COLO668 (cell line): ENCODE results near the gene PDE7B.

Experiments
- DNase-seq: peaks from one replicate; lab custom pipeline; 2025; ENCODE audit not compliant: unreplicated experiment; lab: John Stamatoyannopoulos, UW

PDE7B gene

DNA sequence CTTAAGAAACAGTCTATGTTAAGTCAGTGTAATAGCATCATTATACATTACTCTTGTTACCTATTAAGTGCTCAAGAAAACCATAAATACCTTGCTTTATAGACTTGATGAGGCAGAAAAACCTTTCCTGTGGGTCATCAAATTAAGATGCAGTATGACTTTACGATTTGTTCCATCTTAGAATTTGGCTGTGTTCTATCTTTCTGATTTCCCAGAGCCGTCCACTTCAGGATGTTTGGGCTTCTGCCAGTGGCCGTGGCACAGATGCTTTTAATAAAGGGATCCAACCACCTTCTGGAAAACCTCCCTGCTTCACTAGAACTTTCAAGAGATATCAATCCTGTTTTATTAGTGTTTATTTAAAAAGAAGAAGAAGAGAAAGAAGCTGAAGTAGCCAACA is 71.2 kb downstream of the PDE7B start:
- DNase-seq, result no peak

DNA sequence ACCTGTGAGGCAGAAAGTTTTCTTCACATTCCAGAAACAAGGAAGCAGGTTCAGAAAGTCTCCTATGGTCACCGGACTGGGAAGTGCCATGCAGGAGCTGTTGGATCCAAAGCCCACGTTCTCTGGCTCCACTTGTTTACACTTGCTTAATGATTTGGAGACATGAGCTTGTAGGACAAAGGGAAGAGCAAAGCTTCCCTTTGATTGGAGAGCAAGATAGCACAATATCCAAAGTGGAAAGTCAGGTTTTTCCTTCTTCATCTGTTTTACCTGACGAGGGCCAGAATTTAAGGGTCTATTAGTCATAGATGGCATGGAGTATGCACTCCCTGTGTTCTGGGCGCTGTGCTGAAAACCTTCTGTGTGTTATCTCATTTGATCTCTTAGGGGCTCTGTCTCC is 81.2 kb downstream of the PDE7B start:
- DNase-seq, result no peak

DNA sequence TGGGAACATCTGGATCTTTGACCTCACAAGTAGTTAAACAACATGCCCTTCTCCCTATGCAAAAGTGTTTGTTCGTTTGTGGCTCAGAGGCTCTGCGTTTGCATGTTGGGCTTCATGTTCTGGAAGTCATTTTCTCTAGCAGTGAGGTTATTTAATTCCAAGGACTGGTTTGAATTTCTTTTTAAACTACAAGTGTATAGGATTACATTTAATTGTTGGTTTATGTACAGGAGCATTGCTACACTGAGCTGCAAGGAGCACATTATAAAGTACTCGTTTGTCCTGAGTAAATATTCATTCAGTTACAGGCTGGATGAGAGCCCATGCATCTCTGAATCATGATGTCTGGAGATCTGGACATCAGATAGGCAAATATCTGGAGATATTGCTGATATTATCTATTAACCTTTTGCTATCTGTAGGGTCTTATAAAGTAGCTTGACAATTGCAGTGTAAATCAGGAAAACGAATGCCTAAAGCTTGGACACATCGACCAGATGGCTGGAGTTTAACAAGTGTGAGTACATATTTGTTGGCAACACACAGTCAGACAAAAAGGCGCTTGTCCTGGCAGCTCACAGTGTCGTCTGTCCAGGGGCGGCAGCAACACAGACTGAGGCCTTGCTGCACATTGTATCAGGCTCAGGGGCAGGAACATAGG is 84.6 kb downstream of the PDE7B start:
- DNase-seq, result no peak

DNA sequence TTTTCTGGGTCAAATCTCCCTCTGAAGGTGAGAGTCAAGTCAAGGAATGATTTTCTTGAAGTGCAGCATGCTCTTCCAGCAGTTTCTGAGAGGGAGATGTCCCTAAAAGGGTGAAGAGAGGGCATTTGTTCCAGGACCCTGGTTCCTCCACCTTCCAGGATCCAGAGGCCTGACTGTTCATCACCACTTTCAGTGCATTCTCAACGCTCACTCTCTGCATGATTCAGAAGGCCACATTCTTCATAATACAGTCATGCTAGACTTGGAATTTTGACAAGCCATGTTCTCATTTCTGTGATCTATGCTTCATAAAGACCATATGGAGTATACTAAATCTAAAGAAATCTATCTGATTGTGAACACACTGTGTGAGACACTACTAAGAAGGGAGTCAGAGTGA is 85.1 kb downstream of the PDE7B start:
- no peak for DNase-seq

DNA sequence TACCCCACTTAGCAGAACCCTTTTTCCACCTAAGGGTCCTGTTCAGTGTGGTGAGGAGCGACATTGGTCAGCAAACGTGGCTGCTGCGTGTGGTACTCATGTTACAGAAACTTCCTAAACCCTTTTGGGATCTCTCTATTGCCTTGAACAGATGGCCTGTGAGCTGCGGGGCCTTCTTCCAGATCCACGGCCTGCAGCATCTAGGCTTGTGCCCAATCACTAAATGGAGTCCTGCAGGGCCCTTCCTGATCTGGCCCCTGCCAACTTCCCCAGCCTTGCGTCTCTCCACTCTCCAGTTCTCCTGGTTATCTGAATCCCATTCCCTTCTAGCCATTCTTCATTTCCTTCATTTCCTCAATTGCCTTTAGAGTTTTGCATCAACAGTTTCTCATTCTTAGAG is 85.6 kb downstream of the PDE7B start:
- DNase-seq, result no peak

DNA sequence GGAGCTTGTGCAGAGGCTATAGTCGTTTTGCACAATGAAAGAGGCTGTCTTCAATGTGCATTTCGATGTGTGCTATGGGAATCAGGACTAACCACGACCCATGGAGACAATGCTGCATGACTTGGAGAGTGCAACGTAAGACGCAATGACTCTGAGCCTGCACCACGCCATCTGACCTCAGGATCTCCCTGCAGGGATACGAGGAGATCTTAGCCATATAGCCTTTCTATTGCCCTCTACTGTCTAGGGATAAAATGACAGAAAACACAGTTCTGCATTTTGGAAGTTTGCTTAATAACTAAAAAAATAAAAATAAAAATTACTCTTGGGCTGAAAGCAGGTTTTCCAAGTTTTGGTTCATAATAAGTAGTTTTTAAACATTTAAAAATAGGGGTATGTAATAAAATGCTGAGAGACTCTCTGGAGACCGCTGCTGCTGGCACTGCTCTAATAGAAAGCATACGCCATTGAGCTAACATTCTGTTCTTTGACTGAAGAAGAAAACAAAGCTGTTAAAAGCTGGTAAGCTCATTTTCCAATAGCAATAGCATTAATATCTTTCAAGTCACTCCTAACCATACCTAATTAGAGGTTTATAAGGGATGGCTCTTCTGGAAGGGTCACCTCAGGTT is 87.2 kb downstream of the PDE7B start:
- DNase-seq, result no peak

DNA sequence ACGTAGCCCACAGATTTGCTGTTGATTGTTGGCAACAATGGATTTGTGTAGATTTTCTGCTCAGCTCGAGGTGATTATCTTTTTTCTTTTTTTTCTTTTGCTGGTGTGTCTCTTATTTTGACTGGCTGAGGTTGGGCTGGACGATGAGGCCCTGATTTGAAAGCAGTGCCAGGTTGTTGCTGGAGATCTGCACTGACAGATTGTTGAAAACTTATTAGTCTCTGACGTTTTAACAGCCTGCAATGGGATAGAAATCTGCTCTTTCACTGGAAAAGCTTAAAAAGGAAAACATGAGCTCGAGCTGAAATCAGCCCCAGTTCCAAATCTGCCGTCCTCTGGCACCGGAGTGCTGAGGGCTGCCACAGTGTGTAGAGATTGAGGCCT is 87.7 kb downstream of the PDE7B start:
- DNase-seq, result no peak

DNA sequence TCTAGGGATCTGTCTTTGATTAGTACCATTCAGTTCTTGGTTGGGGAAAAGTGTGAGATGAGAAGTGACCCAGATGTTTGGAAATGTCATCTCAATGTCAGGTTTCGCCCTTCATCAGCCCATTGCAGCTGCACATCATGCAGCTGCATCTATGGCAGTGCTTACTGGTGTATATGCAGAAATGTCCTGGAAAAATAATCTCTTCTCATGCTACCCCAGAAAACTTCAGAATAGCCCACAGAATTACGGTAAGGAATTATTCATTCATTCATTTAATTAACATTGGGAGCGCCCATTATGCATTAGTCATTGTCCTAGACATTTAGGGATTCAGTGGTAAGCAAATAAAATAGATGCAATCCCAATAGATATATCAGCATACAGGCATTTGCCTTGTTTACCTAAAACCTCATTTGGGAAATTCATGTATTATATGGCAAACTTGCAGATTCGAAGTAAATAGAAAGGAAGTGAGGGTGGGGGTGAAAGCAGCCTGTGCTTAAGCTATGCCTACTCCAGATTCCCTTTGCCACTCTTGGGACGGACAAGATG is 89.2 kb downstream of the PDE7B start:
- DNase-seq, result no peak

DNA sequence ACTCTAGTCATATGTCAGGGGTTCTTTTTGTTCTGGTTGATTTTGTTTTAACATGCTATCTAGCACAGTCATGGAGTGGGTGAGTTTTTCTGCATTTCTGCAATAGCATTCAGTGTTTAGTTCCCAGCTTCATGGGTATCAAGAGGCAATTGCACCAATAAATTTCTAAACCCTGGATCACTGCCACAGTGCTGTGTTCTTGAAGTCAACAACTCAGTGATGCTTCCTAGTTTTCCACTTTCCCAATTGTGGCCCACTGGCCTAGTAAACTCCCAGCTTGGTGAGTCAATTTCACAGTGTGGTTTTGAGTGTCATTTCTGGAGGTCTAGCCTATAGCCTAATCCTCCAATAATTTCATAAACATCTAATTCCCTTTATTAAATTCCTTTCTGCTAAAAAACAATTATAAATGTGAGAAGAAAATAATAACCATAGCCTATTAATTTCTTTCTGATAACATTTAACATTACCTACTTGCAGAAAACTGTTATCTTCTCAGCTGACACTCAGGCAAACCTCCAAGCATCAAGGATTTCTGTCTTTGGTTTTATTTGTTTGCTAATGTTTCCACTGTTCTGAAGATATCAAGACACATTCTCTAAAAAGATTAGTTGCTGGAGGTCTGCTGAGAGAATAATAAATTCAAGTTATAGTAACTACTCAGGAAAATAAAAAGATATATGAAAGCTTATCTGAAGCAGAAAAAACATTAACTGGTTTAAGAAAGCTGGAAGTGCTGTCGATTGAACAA is 89.9 kb downstream of the PDE7B start:
- DNase-seq, result no peak

DNA sequence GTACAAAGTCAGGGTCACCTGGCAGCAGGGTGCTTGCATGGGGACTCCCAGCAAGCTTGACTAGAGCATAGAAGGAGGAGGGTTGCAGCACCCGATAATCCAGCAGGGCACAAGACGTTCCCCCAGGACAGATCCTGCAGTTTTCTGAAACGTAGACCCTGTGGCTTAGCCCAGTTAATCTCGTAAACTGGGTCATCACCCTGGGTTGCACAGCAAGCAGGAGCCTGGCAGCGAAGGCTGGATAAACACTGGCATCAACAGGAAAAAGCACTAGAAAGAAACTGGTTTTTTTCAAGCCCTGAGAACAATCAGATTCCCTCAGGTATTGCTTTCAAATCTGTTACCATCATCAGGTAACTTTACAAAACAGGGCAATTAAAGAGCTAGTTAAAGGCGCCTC is 92.6 kb downstream of the PDE7B start:
- DNase-seq, result no peak

DNA sequence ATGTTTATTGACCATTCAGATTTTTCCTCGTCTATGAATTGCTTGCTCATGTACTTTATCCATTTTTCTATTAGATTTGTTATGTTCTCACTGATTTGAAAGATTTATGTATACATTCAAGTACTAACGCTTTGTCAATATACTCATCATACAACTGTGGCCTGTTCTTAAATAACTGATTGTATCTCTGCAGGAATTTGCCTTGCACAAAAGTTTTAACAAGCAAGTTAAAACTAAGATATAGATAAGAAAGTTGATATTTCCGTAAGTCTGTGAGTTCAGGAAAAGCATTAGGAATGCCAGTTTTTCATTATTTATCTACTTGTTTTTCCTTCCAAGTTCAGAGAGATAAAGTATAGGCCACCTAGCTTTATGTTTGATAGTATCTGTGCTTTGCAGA is 95.2 kb downstream of the PDE7B start:
- DNase-seq, result no peak

DNA sequence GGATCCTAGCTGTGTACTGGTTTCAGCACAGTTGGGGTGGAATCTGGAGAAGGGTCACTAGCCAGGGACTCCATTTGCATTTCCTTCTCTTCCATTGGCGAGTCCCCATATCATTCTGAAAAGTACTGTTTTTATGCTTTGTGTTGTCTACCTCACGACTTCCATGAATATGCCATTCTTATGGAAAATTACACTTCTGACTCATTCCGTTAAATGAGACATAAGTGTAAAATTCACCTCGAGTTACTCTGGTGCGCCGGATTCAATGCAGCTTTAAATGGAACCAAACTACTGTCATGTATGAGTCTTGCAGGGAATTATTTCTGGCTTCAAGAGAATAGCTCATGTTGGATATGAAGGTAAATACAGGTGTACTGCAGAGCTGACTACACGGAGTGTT is 99.2 kb downstream of the PDE7B start:
- DNase-seq, result no peak

DNA sequence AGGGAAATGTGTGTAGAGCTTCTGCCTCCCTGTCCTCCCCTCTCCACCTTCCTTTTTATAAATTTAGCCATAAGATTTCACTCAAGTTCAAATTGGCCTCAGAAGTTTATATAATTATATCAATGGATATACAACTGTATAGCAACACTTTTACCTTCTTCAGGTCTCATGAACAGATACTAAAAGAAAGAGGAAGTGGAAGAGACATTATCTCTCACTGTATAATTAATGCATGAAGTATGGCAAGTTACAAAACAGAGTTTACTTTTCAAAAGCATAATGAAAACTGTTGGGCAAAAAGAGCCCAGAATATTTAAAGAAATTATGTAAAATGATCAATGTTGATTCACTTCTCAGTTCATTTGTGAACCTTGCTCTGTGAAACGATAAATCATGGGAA is 99.7 kb downstream of the PDE7B start:
- DNase-seq, result no peak

DNA sequence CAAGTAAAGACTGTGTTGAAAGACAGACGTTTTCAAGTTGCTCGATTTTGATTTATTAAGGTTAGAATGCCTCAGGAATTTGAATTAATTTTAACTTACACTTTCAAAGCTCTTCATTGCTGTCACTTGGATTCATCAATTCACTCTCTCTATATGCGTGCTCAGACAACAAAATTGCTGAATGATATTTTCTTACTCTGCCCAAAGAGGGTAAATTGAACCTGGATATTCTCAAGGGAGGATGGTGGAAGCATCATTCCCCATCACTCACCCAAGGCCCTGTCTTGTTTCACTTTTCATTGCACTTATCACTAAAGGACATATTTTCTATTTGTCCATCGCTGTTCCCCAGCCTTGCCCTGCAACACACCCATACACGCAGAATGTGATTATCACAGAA is 102.3 kb downstream of the PDE7B start:
- DNase-seq, result no peak

DNA sequence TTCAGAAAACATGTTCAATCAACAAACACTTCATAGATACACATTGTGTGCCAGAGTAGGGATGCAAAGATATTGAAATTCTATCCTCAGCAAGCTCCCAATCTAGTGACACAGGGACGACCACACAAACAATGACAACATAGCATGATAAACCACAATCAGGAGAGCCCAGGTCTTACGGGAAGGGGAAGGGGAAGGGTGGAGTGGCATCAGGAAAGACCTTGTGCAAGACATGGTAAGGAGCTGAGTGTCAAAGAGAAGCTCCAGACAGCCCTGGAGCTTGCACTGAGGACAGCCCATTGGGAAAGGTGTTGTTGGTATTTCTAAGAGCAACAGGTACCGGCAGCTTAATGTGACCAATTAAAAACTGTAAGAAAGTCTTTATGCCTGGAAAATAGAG is 103.6 kb downstream of the PDE7B start:
- no peak for DNase-seq

DNA sequence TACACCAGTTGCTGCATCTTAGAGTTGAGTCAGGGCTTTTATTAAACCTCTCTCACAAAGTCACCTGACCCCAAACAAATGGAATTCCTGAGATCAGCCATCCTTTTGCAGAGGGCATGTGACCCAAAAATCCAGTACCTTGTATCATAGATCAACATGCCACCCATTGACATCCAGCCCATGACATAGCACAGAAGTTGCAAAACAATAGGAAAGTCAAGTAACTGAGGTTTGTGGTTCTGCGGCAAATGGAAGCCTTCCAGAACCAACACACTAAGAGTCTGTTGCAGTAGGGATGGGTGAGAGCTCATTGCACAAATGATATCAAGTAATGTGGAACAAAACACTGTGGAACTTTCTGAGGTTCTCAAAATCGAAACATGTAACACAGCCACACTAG is 111.2 kb downstream of the PDE7B start:
- no peak for DNase-seq

DNA sequence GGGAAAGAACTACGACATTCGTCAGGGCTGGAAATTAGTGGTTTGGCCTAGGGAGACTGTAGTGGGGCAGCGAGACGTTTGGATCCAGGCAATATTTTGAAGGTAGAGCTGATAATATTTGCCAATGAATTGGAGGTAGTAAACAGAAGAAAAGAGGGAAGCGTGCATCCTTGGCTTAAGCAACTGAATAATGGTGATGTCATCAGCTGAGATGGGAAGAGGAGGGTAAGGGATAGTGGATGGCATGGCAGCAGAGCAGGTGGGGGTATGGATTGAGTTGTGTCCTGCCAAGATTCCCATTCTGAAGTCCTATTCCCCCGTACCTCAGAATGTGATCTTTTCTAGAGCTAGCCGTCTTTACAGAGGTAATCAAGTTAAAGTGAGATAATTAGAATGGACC is 119.2 kb downstream of the PDE7B start:
- DNase-seq, result no peak

DNA sequence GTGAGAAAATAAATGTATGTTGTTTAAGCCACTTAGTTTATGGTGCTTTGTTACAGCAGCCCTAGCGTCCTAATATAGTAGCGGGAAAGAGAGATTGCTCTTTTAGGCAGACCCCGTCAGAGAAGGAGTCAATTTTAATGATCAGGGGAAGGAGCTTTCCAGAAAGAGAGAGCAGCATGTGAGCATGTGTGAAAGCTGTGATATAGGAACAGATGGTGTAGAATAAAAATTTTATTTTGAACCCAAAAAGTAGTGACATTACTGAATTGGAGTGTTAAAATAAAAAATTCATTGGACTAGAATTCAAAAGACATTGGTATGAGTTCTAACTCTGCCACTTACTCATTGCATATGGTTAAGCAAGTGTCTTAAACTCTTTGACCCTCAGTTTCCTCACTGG is 119.8 kb downstream of the PDE7B start:
- no peak for DNase-seq

DNA sequence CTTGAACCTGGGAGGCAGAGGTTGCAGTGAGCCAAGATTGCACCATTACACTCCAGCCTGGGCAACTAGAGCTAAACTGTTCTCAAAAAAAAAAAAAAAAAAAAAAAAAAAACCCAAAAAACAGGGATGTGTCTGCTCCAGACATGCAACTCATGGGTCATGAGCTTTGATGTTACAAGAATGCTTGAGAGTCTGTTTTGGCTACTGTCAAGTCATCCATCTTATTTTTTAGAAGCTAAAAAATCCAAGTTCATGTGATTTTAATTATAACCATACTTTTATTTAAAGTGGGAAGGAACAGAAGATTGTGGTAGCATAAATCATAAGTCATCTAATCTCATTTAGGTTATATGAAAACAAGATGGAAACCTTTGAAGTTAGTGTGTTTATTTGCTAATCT is 120.6 kb downstream of the PDE7B start:
- DNase-seq, result no peak

DNA sequence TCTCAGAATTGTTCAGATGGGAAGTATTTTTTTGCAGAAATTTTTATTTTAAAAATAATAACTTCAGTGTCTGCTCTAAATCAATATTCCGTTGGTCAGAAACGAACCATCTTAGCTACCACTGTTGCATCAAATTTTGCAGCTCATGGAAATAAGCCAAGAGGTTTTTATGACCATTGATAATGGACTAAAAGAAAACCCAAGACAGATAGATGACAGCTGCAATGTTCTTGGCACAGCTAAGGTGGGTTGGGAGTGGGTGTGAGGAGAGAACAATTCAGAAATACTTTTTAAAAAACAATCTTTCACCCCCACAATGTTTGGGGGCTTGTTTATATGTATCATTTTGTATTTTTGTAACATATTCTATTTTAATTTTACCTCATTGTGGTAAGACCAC is 121.1 kb downstream of the PDE7B start:
- no peak for DNase-seq

DNA sequence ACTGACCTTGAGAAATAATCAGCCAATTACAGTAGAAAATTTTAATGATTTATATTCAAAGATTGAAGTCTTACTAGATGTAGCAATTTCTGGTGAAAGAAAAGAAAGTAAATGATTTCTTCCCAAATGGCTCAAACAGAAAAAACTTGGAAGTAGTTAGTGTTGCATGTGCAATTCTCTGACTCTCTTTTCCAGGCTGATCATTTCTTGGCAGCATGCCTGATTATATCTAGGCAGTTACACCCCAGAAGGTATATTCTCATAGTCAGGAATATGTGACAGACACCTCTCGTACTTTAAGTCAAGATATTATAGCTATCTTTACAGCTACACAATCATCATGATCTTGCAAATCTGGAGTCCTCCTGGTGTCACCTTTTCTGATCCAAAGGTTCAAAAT is 122.9 kb downstream of the PDE7B start:
- DNase-seq, result no peak

DNA sequence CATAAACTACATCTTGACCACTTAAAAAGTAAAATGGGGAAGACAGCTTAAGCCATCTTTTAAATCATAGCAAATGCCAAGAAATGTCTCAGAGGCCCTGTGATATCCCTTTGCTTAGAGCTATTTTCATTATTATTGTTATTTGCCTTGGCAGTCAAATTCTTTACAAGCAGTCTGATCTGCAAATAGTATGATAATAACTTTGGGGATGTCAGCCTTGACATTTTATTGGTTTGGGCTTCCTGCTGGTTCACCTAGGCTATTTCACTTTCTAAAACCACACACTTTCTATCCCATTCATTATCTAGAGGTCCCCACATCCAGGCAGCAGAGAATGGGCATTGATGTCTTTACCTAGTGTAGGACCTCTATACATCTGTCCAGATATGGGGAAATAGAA is 125.1 kb downstream of the PDE7B start:
- DNase-seq, result no peak
